ENCODE results near the gene NECAB2.

The NECAB2 gene

GRCh38 chr16:83967838-83968305 is at the start of gene NECAB2:
NECAB2 (plus strand) TSS chr16:83968244; CDS start chr16:83968649, 405 bp downstream.
- Histone ChIP-seq H3K4me3 (peak within 1 kb of the TSS; percentile 72), H3K27ac (no peak within 1 kb of the TSS)
- DNase-seq (ENCODE audit: low spot score), result no peak
- TF ChIP-seq CTCF (IDR thresholded peaks at IDR 0.05), result peak; percentile 52

GRCh38 chr16:83920894-83921491 is 47.1 kb upstream of the NECAB2 start:
- Histone ChIP-seq H3K4me3 (no peak overlapping the region), H3K27ac (no peak overlapping the region)
- TF ChIP-seq CTCF (IDR thresholded peaks at IDR 0.05), result no peak
- DNase-seq (ENCODE audit: low spot score), result no peak

GRCh38 chr16:83923581-83924365 is 44.3 kb upstream of the NECAB2 start:
- no peak for TF ChIP-seq CTCF (IDR thresholded peaks at IDR 0.05)

GRCh38 chr16:83924686-83925085 is 43.4 kb upstream of the NECAB2 start:
- H3K27ac ChIP-seq, result no peak overlapping the region
- DNase-seq (ENCODE audit: low spot score), result no peak
- no peak for TF ChIP-seq CTCF (IDR thresholded peaks at IDR 0.05)
- no peak overlapping the region for H3K4me3 ChIP-seq

More at GRCh38 chr16:83923581-83924365, 44.3 kb upstream of the NECAB2 start:
- H3K27ac ChIP-seq, result no peak overlapping the region
- no peak overlapping the region for H3K4me3 ChIP-seq
- DNase-seq (ENCODE audit: low spot score), result no peak

GRCh38 chr16:83925095-83925905 is 42.7 kb upstream of the NECAB2 start:
- no peak for DNase-seq (ENCODE audit: low spot score)
- Histone ChIP-seq H3K27ac (no peak overlapping the region), H3K4me3 (no peak overlapping the region)
- TF ChIP-seq CTCF (IDR thresholded peaks at IDR 0.05), result no peak

GRCh38 chr16:83925957-83926725 is 41.9 kb upstream of the NECAB2 start:
- H3K27ac ChIP-seq, result no peak overlapping the region
- no peak for DNase-seq (ENCODE audit: low spot score)
- H3K4me3 ChIP-seq, result no peak overlapping the region
- TF ChIP-seq CTCF (IDR thresholded peaks at IDR 0.05), result no peak

Data from coronary artery (tissue), 2 donors.